ENCODE results near the gene YBX3.
A peak's percentile ranks its signal among the peaks of the same experiment; 100 is the strongest.

DNA sequence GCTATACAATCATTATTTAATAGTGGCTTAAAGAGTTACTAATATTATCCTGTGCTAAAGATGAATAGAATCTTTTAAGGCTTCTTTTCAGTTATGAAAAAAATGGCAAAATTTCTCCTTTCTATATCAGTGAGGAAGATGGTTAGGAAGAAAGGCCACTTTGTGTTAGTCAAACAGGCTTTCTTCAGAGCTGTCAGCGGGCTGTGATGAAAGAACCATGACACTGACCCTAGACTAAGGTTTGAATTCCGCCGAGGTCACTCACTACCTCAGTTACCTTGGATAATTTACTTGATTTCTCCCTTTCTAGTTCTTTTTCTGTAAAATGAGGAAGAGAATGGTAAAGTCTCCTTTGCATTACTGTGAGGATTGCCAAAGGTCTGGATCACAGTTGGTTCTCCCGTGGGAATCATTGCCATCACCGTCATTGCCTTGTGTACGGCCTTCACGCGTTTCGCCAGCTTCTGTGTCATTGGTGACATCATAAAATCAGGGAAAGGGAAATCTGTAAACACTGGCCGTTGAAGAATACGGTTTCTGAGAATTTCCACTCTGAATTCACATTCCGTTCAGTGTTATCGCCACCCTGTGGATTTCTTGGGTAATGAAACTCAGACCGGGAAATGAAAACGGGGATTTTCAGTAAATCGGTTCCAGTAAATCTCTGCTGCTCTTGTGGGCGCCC lies 26.7 kb upstream of the YBX3 start:
- TF ChIP-seq, protein P1, sequence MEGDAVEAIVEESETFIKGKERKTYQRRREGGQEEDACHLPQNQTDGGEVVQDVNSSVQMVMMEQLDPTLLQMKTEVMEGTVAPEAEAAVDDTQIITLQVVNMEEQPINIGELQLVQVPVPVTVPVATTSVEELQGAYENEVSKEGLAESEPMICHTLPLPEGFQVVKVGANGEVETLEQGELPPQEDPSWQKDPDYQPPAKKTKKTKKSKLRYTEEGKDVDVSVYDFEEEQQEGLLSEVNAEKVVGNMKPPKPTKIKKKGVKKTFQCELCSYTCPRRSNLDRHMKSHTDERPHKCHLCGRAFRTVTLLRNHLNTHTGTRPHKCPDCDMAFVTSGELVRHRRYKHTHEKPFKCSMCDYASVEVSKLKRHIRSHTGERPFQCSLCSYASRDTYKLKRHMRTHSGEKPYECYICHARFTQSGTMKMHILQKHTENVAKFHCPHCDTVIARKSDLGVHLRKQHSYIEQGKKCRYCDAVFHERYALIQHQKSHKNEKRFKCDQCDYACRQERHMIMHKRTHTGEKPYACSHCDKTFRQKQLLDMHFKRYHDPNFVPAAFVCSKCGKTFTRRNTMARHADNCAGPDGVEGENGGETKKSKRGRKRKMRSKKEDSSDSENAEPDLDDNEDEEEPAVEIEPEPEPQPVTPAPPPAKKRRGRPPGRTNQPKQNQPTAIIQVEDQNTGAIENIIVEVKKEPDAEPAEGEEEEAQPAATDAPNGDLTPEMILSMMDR (IDR thresholded peaks at IDR 0.05) = peak; percentile 84 to 97 (median 95)
- no peak for TF ChIP-seq POLR2A (IDR thresholded peaks at IDR 0.05)

All from testis (tissue), 2 donors.